Activated CD8-positive, alpha-beta memory T cell treated with anti-CD3 and anti-CD28 coated beads for 1 hour (primary cell): ENCODE results near the gene VSNL1.

Experiments
- DNase-seq, 2 donors: peaks; one replicate each; pipeline ENCODE4 v3.0.0-alpha.2; 2020; ENCODE audit warnings: low read depth in 1 of 2; ENCODE audit errors: extremely low read depth in 1 of 2

VSNL1 gene

DNA sequence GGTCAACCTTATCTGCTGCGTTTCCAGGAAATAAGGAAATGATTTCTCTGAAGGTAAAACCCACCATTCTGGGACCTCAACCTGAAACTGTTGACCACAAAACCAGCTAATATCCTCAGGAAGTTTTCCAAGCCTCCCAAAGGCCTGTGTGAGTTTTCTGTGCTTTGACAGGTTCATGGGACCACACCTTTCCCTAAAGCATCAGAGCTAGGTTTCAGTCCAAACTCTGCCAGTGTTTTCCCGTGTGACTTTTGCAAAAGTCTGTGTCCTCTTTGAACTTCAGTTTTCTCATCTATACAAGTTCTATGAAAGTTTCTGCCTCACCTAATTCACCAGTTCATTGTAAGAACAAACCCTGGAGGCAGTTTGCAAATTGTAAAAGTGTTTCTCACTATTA is 39.8 kb downstream of the VSNL1 start:
- no peak for DNase-seq

DNA sequence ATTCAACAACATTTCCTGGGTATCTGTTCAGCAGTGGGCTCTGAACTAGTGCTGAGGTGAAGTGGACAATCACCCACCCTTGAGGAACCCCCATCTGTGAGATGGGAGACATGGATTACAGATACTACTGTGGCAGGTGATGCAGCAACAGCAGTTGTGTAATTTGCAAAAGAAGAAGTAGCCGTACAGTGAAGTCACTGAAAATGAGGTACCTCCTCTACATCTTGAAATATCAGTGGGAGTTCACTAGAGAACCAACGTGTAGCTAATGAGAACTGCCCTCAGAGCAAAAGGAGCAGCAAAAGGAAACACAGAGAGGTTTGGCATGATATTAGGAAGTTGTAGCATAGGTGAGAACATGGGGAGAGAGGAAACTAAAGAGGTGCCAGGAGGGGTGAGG is 41.3 kb downstream of the VSNL1 start:
- no peak for DNase-seq

DNA sequence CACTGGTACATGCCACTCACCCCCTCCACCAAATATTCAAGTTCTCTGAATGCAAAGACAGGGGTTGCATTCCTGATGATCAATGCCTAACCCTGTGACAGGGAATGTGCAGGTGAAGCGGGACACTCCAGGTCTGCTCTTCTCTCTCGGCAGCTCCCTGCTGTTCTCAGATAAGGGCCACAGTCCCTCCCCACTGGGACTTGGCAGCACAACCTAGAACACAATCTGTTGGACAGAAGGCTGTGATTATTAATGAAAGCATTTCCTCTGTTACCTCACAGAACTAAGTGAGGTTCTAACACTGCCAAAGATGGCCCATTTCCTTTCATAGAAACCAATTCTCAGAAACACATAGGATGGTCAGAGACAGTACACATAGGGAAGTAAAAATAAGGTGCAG is 42.7 kb downstream of the VSNL1 start:
- DNase-seq = no peak

DNA sequence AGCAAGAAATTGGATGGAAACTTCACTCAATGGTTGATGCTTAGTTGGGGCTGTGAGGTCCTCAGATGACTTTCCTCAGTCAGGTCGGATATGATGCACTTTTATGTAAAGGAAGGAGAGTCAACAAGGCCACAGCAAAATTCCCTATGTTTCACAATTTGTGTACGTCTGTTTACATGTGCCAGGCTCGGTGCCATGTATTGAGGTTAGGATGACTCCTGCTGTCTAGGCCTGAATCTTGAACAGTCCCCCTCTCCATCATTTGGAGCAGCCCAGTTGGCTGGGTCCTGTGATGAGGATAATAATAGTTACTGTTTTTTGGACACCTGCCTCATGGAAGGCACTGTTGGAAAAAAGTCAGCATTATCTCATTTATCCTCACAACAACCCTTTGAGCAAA is 43.1 kb downstream of the VSNL1 start:
- DNase-seq = no peak

DNA sequence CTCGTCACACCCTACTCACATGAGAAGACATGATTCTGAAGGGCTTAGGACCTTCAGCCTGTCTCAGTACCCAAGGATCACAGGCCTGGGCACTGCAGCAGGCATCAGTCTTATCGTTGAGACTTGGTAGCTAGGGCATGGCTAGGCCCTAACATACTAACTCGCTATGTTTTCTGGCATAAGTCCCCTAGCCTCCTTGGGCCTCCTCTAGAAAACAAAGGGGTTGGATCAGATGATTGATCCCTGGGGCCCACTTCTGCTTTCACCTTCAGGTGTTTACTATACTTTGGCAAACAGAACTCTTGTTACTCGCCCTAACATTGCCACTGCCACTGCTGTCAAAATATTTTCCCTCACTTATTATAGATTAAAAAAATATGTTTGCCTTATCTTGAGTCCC is 44.2 kb downstream of the VSNL1 start:
- no peak for DNase-seq

DNA sequence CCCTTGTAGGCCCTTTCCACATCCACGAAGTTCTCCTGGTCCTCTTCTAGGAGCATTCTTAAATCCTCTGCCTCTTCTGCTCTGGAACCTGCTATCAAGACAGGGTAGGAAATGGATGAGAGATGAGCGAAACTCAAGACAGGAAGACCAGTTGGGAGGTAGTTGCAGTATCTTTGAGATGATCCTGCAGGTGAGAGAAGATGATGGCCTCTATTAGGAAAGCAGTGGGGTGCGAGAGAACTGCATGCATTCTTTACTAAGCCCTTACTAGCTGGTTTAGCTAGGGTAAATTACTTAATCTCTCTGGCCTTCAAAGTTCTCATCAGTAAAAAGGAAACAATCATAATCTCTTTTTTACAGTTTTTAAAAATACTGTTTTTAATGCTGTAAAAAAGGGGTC is 47.0 kb downstream of the VSNL1 start:
- DNase-seq = no peak

DNA sequence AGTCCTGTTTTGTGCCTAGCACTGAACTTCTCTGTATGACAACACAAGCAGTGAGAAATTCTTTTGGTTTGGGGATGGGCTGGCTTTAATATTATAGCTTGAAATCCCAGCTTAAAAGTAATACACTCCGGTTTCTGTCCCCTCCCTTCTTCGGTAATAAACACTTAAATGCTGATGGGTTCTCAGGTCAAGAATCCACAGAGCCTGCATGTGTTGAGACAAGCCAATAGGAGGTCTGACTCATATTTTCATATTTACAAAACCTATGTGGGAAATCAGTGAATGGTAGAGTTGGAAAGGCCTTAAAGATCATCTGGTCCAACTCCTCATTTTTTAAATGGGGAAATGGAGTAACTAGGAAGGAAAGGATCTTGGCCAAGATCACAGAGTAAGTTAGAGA is 47.5 kb downstream of the VSNL1 start:
- DNase-seq = no peak

DNA sequence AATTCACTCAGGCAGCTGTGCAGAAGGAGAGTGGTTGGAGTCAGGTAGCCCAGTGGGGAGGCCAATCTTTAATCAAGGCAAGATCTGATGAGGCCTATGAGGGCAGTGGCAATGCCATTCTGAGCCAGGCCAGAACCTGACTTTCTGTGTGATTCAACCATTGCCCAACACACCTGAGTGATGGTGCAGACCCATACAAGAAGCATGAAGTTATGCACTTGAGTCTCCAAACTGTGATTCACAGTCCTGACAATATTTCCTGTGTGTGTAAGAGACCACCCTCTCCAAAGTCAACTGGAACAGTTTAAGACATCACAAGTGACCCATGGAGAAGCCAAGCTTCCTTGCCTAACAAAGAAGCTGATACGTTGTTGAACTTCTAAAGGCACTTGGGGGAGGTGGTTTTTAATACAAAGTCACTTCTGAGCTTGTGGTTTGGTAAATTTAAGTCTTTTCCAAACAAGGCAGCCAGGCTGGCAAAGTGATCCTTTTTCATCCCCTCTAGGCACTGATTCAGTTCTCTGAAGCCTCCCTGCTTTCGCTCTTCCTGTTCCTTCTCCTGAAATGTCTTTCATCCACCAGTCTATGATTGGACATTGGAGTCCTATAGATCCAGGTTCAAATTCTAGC is 49.0 kb downstream of the VSNL1 start:
- no peak for DNase-seq

DNA sequence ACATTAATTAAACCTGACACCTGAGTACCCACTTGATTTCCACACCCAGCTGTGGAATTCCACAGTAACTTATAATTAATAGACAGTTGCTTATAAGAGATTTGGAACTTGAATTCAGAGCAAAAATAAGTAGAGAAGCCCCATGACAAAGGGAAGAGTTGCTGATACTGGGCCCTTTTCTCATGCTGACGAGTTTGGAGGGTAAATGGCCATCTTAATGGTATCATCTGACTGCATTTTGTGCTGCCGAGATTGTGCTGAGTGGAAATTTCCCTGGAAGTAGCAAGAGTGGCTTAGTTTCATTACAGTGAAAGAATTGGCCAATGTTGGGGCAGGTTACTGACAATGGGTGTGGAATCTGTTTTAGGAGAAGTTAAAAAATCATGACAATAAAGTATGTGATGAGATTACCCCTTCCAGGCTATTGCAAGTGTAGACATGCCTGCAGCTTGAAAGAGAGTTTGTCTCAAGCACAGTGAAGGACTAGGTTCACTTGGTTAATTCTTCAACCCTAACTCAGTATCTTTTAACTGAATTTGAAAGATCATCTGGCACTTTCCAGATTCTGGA is 49.9 kb downstream of the VSNL1 start:
- no peak for DNase-seq

DNA sequence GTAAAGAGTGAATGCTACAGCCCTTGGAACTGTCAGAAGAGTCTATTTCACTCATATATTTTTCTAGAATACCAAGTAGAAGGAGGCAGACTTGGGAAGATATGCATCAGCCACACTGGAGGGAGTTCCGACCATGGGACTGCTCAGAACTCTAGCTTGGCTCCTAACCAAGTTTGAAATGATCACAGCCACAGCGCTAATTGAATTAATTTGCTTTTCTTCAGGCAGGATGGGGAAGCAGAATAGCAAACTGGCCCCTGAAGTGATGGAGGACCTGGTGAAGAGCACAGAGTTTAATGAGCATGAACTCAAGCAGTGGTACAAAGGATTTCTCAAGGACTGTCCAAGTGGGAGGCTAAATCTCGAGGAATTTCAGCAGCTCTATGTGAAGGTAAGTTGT is 51.4 kb downstream of the VSNL1 start:
- DNase-seq = no peak

DNA sequence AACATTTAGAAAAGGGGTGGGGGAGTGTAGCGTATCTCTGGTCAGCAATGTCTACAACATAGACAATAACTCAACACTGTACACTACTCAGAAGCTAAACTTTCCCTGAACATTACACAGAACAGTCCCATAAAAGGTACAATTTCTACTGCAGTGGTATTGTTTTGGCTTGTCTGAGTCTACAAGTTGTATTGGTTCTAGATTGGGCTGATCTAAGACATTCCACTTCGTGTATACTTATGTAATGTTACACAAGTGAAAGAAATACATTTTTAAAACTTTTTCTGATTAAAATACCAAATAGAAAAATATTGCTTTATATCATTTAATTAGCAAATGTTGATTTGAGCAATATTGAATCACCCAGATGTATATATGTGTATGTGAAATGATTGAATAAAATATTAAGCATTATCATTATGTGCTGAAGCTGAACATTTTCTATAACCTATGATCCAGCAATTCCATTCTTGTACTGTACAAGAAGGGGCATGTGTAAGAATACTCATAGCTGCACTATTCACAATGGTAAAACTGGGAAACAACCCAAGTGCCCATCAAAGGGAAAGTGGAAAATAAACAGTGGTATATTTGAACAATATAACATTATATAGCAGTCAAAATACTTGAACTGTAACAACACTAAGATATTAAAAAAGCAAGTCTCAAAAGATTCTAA is 52.4 kb downstream of the VSNL1 start:
- DNase-seq = no peak

DNA sequence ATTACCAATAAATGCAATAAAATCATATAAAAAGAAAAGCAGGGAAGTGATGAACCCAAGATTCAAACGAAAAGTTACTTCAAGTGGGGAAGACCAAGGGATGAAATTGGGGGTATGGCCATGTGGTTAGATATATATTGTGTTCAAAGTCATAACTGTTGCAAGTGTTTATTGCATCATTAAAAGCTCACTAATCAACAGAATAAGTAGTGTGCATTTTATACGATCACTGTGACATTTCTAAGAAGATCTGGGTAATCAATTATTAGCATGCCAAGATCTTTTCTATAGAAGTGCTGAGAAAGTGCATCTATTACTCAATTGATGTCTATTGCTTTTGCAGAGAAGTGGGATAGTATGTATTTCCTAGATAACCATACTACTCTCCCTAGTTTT is 52.9 kb downstream of the VSNL1 start:
- no peak for DNase-seq

DNA sequence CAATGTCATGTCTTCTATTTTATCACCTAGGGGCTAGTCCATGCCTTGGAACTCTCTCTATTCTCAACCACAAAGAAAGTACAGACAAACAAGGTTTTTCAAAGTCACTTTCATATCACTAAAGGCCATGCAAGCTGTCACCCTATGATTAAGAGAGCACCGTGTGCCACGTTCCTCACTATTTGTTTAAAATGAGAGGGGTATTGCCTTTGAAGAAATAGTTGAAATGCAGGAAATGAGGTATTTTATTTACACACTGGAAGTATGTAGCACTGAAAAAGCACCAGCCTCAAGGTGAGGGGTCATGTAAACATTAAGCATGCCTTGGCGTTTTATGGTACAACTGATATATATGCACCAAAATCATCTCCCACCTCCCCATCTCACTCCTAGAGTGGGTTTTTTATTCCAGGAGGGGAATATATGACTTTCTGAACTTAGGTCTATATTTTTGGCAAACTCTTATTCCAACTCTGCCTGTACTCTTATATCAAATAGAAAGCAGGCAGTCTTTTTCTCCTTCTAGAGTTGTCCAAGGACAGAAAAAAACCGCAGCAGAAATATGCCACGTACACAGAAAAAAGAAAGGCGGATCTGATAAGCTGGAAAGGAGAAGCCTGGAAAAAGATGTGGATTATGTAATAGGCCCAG is 53.5 kb downstream of the VSNL1 start:
- no peak for DNase-seq

DNA sequence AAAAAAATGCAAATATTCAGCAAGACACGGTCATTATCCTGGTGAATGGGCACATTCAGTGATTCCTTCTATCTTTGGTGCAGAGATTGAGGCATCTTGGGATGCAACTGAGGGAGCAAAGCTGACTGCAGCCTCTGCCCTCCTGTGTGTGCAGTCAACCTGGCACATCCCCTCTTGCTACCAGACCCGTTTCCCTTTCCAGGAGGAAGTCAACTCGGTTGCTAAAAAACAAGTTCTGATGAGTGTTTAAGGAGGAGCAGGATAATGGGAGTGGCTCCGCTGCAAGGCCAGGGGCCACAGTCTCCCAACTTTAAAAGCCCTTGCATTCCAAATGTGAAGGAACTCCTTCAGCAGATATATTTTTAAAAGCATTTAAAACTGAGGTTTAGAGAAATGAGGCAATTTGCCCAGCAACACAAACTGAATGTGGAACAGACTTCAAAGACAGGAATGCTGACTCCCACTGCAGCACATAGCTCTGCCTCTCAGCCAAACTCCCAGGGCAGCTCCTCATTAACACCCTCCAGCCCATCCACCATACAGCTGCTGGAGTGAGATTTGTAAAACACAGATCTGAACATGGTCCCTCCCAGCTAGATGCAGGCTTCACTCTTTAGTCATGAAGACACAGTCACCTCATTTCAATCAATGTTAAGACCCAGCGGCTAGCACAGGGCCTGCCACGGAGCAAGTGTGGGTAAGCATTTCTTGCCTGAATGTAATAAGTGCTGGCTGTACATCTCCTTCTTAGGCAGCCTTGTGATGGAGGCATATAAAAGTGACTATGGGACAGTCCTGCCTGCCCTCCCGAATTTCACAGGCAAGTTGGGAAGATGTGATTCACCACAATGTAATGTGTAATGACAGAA is 54.3 kb downstream of the VSNL1 start:
- no peak for DNase-seq

DNA sequence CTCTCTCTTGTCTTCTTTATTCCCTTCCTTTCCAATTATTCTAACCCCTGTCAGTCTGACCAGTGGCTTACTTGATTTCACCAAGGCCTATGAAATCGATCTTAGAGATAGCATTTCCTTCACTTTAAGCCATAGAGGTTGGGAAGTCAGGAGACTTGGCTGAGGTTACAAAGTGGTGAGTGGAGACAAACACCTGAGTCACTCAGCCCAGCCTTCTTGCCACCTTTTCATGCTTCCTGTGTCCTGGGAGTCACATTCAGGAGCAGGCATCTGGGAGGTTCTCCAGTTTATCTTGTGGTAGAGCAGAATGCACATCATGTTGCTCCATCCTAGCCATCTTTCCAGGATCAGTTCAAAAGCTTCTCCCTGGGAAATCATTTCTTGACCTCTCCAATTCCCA is 59.1 kb downstream of the VSNL1 start:
- DNase-seq = no peak

DNA sequence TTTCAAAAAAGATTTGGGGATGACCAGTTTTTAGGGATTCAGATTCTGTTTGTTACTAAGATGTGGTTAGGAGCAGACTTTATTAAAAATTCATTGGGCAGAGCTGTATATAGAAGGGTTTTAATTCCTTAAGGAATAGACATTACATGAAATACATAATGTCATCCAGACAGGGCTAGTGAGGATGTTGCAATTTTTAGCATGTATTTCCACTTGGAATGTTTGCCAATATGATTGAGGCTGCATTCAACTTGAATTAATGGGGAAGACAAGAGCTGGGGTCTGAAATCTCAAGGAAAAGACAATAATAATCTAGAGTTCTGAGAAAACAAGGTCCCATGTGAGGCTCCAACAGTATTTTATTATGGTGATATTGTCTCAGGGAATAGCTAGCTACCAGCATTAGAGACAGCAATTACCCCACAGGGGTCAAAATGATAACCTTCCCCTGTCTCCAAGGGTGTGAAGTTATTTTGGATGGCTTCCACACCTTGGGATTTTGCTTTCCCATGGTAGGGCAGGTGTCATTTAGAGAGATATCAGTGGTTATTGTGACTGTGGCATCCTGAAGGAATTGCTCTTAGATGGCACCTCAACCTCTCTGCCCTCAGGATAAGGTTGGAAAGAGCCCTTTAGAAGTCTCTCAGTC is 60.2 kb downstream of the VSNL1 start:
- no peak for DNase-seq

DNA sequence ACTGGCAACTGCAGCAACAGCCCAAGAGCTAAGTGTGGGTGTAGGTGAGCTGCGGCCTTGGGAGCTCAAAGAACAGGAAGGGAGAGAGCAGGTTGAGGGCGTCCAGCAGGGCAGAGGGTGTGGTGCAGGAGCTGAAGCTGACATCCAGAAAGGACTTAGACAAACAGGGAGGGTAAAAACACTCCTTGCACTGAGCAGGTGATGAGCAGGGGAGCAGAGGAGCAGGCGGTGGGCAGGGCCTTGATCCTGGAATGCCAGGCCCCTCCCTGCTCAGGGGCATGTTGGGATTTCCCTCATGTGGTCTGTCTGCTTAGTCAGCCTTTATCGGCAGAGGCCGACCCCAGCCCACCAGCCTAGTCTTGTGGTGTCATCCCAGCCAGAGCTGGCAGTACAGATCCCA is 63.6 kb downstream of the VSNL1 start:
- DNase-seq = no peak

DNA sequence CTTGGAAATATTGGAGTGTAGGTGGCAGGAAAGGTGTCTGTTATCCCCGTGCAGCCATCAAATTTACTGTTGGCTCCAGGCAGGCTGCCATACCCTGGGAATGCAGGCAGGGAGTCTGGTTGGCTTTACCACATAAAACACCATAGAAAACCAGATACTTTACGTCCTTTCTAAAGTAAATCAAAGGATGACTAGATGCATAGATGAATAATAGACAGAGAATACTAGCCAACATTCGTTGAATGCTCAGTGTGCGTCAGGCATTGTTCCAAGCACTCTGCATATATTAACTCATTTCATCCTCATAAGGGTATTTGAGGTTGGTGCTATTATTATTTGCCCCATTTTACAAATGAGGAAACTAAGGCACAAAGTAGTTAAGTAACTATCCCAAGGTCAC is 65.2 kb downstream of the VSNL1 start:
- DNase-seq = no peak

DNA sequence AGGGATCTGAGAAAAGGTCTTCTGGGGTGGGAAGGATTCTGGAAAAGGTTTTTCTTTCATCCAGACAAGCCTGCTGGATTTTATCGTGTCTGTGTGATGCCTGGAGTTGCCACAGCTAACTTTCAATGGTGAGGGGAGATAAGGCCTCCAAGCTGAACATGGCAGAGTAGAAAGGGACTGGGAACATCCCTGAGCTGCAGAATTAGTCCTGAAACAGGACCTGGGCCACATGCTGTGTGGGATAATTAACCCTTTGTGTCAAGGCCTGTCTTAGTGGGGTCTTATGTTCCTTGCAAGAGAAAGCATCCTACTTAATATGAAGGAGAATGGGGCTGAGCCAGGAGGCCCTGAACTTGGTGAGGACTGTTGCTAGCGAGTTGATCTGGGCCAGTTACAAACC is 66.4 kb downstream of the VSNL1 start:
- DNase-seq = no peak

DNA sequence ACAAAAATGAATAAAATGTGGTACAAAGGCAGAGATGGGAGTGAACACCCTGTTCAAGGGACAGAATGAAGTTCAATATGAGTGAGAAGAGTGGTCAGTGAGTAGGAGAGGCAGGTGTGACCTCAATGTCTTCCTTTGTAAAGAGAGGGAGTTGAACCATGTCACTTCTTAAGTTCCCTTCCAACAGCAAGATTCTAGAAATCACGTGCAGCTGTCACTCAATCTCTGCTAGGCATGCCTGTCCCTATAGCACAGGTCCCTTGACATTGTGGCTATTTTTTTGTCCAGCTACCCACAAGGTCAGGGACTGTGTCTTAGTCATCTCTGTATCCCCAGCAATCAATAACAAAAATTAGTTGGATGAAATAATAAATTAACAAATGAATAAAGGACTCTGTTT is 66.9 kb downstream of the VSNL1 start:
- no peak for DNase-seq

DNA sequence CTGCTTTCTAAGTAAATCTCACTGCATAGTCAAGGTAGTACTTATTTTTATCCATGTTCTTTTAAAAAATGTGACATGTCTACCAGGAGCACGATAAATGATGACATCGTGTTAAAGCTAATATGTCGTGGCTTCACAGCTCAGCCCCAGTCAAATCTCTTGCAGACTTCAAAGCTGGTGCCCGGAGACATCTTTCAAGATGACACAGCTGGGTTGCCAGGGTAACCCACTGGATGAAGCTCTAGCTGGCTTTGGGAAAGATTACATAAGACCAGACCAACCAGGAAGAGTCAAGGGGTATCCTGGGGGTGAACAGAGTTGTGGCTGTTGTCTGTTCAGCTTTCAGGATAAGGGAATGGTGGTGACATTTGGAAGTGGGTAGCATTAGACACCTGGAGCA is 67.8 kb downstream of the VSNL1 start:
- DNase-seq = no peak
